ENCODE data around the gene MUC22.

Gene MUC22

GRCh38 chr6:31083742-31084354, 73.6 kb downstream of the MUC22 start:
- DNase-seq = no peak
